Measurements from ENCODE around the gene PITX1. TPM values are rescaled to one million over a fixed set of nuclear protein-coding genes. Genes with fewer than 3 reads are reported as not detected.

PITX1 gene
- total and polyA plus RNA-seq, 2 donors (not counting 3 experiments of a cell fraction or from before 2014, with no cell fraction given), result 0.48 to 6.0 TPM

- Histone ChIP-seq H3K9me1 (replicated peaks; ENCODE audit: control insufficient read depth, extremely low read depth, insufficient read depth, low read length) (no peaks in the 10 kb centered on the region), H3K79me2 (ENCODE audit: control insufficient read depth, insufficient read depth, low read length) (no peaks in the 10 kb centered on the region), H3K9ac (replicated peaks; ENCODE audit: extremely low read depth, insufficient read depth, low read length) (no peak overlapping the region), H3K27me3 (ENCODE audit: control insufficient read depth in 2 of 2, insufficient read depth in 2 of 2, low read length in 2 of 2) (peaks cover 0 to 3% of the 10 kb centered on the region in 2 experiments), H4K20me1 (replicated peaks; ENCODE audit: control insufficient read depth, extremely low read depth, insufficient read depth, low read length) (no peaks in the 10 kb centered on the region), H3K27ac (ENCODE audit: insufficient read depth, low read depth, low read length) (no peak overlapping the region), H3K36me3 (ENCODE audit: control insufficient read depth in 2 of 2, extremely low read depth in 1 of 2, insufficient read depth in 2 of 2, low read length in 2 of 2) (no peaks in the 10 kb centered on the region), H3K9me3 (replicated peaks; ENCODE audit: control insufficient read depth, insufficient read depth, low read length) (no peaks in the 10 kb centered on the region), H3K4me1 (ENCODE audit: control insufficient read depth, extremely low read depth, insufficient read depth, low read length) (no peaks in the 10 kb centered on the region), H3K4me2 (ENCODE audit: insufficient read depth, low read length) (no peak overlapping the region), H2AFZ (ENCODE audit: low read depth, low read length) (no peak overlapping the region), H3K4me3 (replicated peaks in 1 of 3; ENCODE audit: insufficient read depth in 1 of 3, low read depth in 1 of 3, low read length in 3 of 3) (no peak overlapping the region)
- BruUV-seq (replicated peaks), result no TSS peak
- POLR2A ChIA-PET, result no interaction called here
- CTCF ChIA-PET, result no interaction called here
- FAIRE-seq, result no peak
- dilution Hi-C loops (cut with MboI; ENCODE audit: extremely low pct_ligation_motif_present, low sequenced_read_pairs) (no loop called here), intact Hi-C loops (cut with micrococcal nuclease) (no loop called here)
- TF ChIP-seq CTCF (IDR thresholded peaks at IDR 0.05; ENCODE audit: extremely low read depth in 1 of 2, insufficient read depth in 1 of 2, low read depth in 1 of 2, low read length in 2 of 2) (no peak), POLR2AphosphoS5 (IDR thresholded peaks at IDR 0.05; ENCODE audit: insufficient read depth, low read depth, low read length) (no peak), MAX (IDR thresholded peaks at IDR 0.05; ENCODE audit: insufficient read depth, insufficient read length) (no peak), JUN (IDR thresholded peaks at IDR 0.05; ENCODE audit: borderline replicate concordance, insufficient read depth, insufficient read length, low read depth) (no peak), POLR2A (IDR thresholded peaks at IDR 0.05; ENCODE audit: low read depth, low read length) (no peak), MYC (IDR thresholded peaks at IDR 0.05; ENCODE audit: low read depth, low read length) (no peak), FOS (IDR thresholded peaks at IDR 0.05; ENCODE audit: borderline replicate concordance, insufficient read depth, low read length) (no peak), EZH2 (IDR thresholded peaks at IDR 0.05; ENCODE audit: borderline replicate concordance, low read depth, low read length, severe bottlenecking) (no peak), GATA2 (IDR thresholded peaks at IDR 0.05; ENCODE audit: insufficient read depth, insufficient read length, low read depth, low read length) (no peak)
- DNase-seq (ENCODE audit: low read depth, low spot score), result no peak
These were observed 27.0 kb upstream of the PITX1 start for GRCh38 chr5:135061001-135061400.
